Kidney (tissue), 14 donors: ENCODE results near the gene LHFPL3. TPM values are rescaled to one million over a fixed set of nuclear protein-coding genes. Genes with fewer than 3 reads are reported as not detected.

Experiments used
- DNase-seq, 5 donors: peaks; one replicate each; pipeline ENCODE4 v3.0.0-alpha.2; 2013 to 2020
- FAIRE-seq: peaks from 2 replicates; lab custom pipeline; 2012; peaks lifted over from hg19 to GRCh38; lab: Jason Lieb, UNC
- H3K27ac ChIP-seq, 2 donors: one replicate each; pipeline ENCODE4 v1.7.0; 2013; ENCODE audit warnings: low read depth in 2 of 2, low read length in 2 of 2, inconsistent platforms in 1 of 2
- H3K27me3 ChIP-seq: one replicate; pipeline ENCODE4 v1.7.1; 2013; ENCODE audit warnings: low read length, inconsistent platforms; ENCODE audit not compliant: control insufficient read depth, insufficient read depth
- H3K36me3 ChIP-seq, 3 donors: one replicate each; pipeline versions ENCODE4 v1.7.0 to v1.7.1; 2013; ENCODE audit warnings: low read length in 3 of 3, control low read depth in 1 of 3, inconsistent platforms in 1 of 3; ENCODE audit not compliant: insufficient read depth in 3 of 3, control insufficient read depth in 2 of 3
- H3K4me1 ChIP-seq, 3 donors: one replicate each; pipeline versions ENCODE4 v1.7.0 to v1.7.1; 2013; ENCODE audit warnings: low read length in 3 of 3, inconsistent platforms in 1 of 3, low read depth in 1 of 3; ENCODE audit not compliant: control insufficient read depth in 2 of 3, insufficient read depth in 2 of 3
- H3K4me3 ChIP-seq, 3 donors: one replicate each; pipeline versions ENCODE4 v1.7.0 to v1.8.1; 2013; ENCODE audit warnings: low read length in 3 of 3, control low read depth in 1 of 3, inconsistent platforms in 1 of 3
- H3K9ac ChIP-seq, 3 donors: one replicate each; pipeline versions ENCODE4 v1.7.0 to v1.7.1; 2013; ENCODE audit warnings: low read length in 3 of 3, control low read depth in 1 of 3, inconsistent platforms in 1 of 3
- H3K9me3 ChIP-seq, 3 donors: one replicate each; pipeline versions ENCODE4 v1.7.0 to v1.7.1; 2013; ENCODE audit warnings: low read length in 3 of 3, control low read depth in 1 of 3, inconsistent platforms in 1 of 3; ENCODE audit not compliant: control insufficient read depth in 2 of 3, insufficient read depth in 1 of 3
- intact Hi-C: fragments of 100-400 bp; cut with DNase I; formaldehyde crosslinking; loops from one replicate; pipeline ENCODE4 v1.11.1; 2022
- polyA plus RNA-seq: library from polyadenylated mRNA; stranded (reverse); fragments of 350-450 nt; fragmentation: Illumina TruSeq; extraction: RNeasy Lipid Tissue Mini Kit (QIAGEN cat#74804); gene quantifications from one replicate; pipeline ENCODE4 v1.2.3, GENCODE V29; 2014; ENCODE audit warnings: low read depth, low replicate concordance; ENCODE audit not compliant: insufficient read depth
- total RNA-seq: library from RNA; stranded (reverse); fragmentation: NEBNext Ultra II Directional; extraction: Animal tissue kit (Norgen Biotek cat#: 25700); gene quantifications from one replicate; pipeline ENCODE4 v1.2.1, GENCODE V29; 2021
- TF ChIP-seq, protein P1 (sequence below): IDR thresholded peaks from 3 replicates; pipeline ENCODE4 v1.5.1; 2012; ENCODE audit warnings: mild to moderate bottlenecking, moderate library complexity, borderline replicate concordance; ENCODE audit not compliant: insufficient read depth; ENCODE audit errors: extremely low read depth
- donor health status: control.
- donor health status: control.
- donor health status: control.
- donor health status: control.
- donor health status: control.
- donor health status: DM: yes; HTN: yes; CAD: no.
- donor health status: Normal renal cell carcinoma (clear cell type).

Gene LHFPL3
- total and polyA plus RNA-seq, 2 donors from 2014 or later: not detected

DNA sequence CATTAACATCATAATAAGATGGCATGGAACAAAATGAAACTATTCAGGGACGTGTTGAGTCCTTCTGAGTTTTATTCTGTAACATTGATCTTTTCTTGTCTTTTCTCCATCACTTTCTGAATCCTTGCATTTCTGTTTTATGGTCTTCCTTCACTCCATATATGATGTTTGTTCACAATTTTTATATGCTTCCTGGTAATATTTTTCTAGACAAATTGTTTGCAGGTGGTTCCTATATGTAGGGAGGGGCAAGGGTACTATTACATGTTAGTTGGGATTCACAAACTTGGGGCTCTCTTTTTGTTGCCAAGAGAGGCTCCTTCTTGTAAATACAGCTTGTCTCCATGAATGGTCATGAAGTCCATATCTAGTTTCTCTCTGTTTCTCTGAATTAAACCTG, 159.2 kb downstream of the LHFPL3 start:
- DNase-seq (no peak), FAIRE-seq (no peak)
- Histone ChIP-seq H3K36me3 (no peaks in the 10 kb centered on the region), H3K9ac (no peak overlapping the region), H3K4me1 (no peaks in the 10 kb centered on the region), H3K27me3 (no peaks in the 10 kb centered on the region), H3K4me3 (no peak overlapping the region), H3K27ac (no peak overlapping the region), H3K9me3 (no peaks in the 10 kb centered on the region)
- intact Hi-C loops: no loop called here
- TF ChIP-seq, protein P1, sequence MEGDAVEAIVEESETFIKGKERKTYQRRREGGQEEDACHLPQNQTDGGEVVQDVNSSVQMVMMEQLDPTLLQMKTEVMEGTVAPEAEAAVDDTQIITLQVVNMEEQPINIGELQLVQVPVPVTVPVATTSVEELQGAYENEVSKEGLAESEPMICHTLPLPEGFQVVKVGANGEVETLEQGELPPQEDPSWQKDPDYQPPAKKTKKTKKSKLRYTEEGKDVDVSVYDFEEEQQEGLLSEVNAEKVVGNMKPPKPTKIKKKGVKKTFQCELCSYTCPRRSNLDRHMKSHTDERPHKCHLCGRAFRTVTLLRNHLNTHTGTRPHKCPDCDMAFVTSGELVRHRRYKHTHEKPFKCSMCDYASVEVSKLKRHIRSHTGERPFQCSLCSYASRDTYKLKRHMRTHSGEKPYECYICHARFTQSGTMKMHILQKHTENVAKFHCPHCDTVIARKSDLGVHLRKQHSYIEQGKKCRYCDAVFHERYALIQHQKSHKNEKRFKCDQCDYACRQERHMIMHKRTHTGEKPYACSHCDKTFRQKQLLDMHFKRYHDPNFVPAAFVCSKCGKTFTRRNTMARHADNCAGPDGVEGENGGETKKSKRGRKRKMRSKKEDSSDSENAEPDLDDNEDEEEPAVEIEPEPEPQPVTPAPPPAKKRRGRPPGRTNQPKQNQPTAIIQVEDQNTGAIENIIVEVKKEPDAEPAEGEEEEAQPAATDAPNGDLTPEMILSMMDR: no peak

DNA sequence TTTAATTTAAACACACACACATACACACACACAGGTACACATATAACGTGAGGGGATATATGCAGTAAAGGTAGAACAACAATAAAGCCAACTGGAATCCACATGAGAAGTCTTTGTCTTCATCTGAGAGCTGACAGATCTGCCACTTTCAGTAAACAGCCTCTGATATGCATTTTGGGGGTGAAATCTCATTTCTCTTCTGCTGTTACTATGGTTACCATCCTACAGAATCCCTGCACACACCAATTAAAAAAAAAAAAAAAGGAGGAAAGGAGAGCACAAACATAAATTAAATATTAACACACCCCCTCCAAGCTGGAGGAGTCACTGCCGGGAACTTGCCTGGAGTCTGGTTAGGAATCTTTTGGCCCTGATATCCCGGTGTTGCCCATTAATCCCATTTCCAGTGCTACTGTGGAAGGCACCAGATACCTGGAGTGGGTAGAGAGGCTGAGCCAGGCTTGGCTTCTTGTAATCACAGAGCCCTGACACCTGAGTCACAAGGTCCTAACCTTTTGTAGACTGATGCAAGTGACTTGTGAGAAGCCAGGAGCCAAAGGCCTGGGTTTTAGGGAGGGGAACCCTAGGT, 169.1 kb downstream of the LHFPL3 start:
- intact Hi-C loops: no loop called here
- DNase-seq (no peak), FAIRE-seq (no peak)
- no peak overlapping the region for H3K27ac ChIP-seq
- H3K9me3 ChIP-seq: no peaks in the 10 kb centered on the region
- H3K36me3 ChIP-seq: no peaks in the 10 kb centered on the region
- TF ChIP-seq, protein P1: no peak
- no peak overlapping the region for H3K4me3 ChIP-seq
- no peaks in the 10 kb centered on the region for H3K4me1 ChIP-seq
- H3K9ac ChIP-seq: no peak overlapping the region
- H3K27me3 ChIP-seq: no peaks in the 10 kb centered on the region

DNA sequence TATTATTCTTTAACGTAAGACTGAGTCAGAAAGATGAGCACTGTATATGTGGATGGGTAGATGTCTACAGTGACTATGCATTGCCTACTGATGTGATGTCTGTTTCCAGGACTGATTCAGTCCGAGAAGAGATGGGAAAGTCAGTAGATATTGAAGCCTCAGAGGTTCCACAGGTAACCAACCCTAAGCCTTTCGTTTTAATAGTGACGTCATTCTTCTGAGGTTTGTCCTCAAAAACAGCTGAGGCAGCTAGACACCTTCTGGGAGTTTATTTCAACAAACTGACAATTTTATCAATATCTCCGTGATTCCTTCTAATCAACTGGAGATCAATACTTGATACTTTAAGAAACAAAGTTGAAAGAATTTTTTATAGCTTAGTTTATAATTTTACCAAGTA, 171.6 kb downstream of the LHFPL3 start:
- Histone ChIP-seq H3K9ac (no peak overlapping the region), H3K36me3 (no peaks in the 10 kb centered on the region), H3K27ac (no peak overlapping the region), H3K4me1 (no peaks in the 10 kb centered on the region), H3K27me3 (no peaks in the 10 kb centered on the region), H3K4me3 (no peak overlapping the region), H3K9me3 (no peaks in the 10 kb centered on the region)
- intact Hi-C loops: no loop called here
- no peak for FAIRE-seq
- TF ChIP-seq, protein P1: no peak
- no peak for DNase-seq

DNA sequence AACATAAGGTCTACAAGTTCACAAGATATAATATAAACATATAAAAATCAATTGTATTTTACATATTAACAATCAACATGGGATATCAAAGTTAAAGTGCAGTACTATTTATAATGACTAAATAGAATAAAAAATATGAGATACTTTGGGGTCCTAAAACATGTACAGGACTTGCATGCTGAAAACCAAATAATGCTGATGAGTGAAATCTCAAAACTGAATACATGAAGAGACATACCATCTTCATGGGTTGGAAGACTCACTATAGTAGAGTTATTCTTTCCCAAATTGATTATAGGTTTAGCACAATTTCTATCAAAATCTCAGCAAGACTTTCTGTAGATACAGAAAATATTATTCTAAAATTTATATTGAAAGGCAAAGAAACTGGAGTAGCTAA, 181.5 kb downstream of the LHFPL3 start:
- DNase-seq (no peak), FAIRE-seq (no peak)
- Histone ChIP-seq H3K4me3 (no peak overlapping the region), H3K27me3 (no peaks in the 10 kb centered on the region), H3K4me1 (no peaks in the 10 kb centered on the region), H3K36me3 (no peaks in the 10 kb centered on the region), H3K9me3 (no peaks in the 10 kb centered on the region), H3K27ac (no peak overlapping the region), H3K9ac (no peak overlapping the region)
- intact Hi-C loops: no loop called here
- TF ChIP-seq, protein P1: no peak
